Ovary (tissue), 9 donors: ENCODE data around the gene IRF2BP2. TPM values are rescaled to one million over a fixed set of nuclear protein-coding genes. Genes with fewer than 3 reads are reported as not detected.
A peak's percentile ranks its signal among the peaks of the same experiment; 100 is the strongest.

ENCODE experiments used
- DNase-seq, 5 donors: peaks; one replicate each; pipeline ENCODE4 v3.0.0-alpha.2; 2019 to 2020
- H3K27ac ChIP-seq, 2 donors: fragments of 200-600 bp; one replicate each; pipeline versions ENCODE4 v1.5.1 to v1.8.0; 2019 to 2022
- H3K27me3 ChIP-seq: fragments of 200-600 bp; one replicate; pipeline ENCODE4 v1.8.0; 2022
- H3K36me3 ChIP-seq: fragments of 200-600 bp; sonication (generic); one replicate; pipeline ENCODE4 v1.5.1; 2019
- H3K4me1 ChIP-seq: one replicate; pipeline ENCODE4 v1.8.1; 2013; ENCODE audit warnings: mild to moderate bottlenecking, moderate library complexity; ENCODE audit not compliant: insufficient read depth
- H3K4me3 ChIP-seq: fragments of 200-600 bp; sonication (generic); one replicate; pipeline ENCODE4 v1.5.1; 2017
- H3K9me3 ChIP-seq, 2 donors: fragments of 200-600 bp in 1 of 2; sonication (generic) in 1 of 2; one replicate each; pipeline versions ENCODE4 v1.5.1 to v1.8.1; 2013 to 2019; ENCODE audit warnings: mild to moderate bottlenecking in 1 of 2, moderate library complexity in 1 of 2
- CTCF ChIP-seq, 3 donors: fragments of 450-650 bp in 2 of 3; fragments of 200-600 bp in 1 of 3; IDR thresholded peaks; one replicate each; pipeline versions ENCODE4 v1.5.1 to v1.8.0; 2016 to 2022; ENCODE audit warnings: antibody characterized with exemption in 3 of 3, mild to moderate bottlenecking in 1 of 3
- EP300 ChIP-seq: sonication (generic); formaldehyde crosslinking; IDR thresholded peaks from one replicate; pipeline ENCODE4 v1.6.1; 2017; ENCODE audit warnings: antibody characterized with exemption
- POLR2A ChIP-seq: fragments of 450-650 bp; IDR thresholded peaks from one replicate; pipeline ENCODE4 v1.6.1; 2017; ENCODE audit warnings: antibody characterized with exemption, mild to moderate bottlenecking, moderate library complexity
- WGBS, 3 donors: extraction: QIAGEN DNeasy Blood & Tissue Kit in 1 of 3; methylation state at CpG; one replicate each; pipeline versions ENCODE4 v1.1.5 to v1.1.7; 2013 to 2017; 5-methylcytosine and 5-hydroxymethylcytosine counted together
- intact Hi-C, 4 donors: fragments of 100-400 bp; cut with DNase I; formaldehyde crosslinking; loops; one replicate each; pipeline versions ENCODE4 v1.11.0 to v1.15.1; 2022 to 2023
- polyA plus RNA-seq, 2 donors: library from polyadenylated mRNA; stranded (reverse); fragments of 200-250 nt in 1 of 2; fragments of 350-450 nt in 1 of 2; fragmentation: Illumina TruSeq in 1 of 2; extraction: RNeasy Lipid Tissue Mini Kit (QIAGEN cat#74804) in 1 of 2; gene quantifications; one replicate each; pipeline ENCODE4 v1.2.3, GENCODE V29; 2013 to 2014
- total RNA-seq, 7 donors: library from RNA; depleted of rRNA in 2 of 7; stranded (reverse); fragments of >200 nt in 2 of 7; fragmentation: NEBNext Ultra II Directional in 3 of 7; extraction: Animal tissue kit (Norgen Biotek cat#: 25700) in 3 of 7; gene quantifications; one replicate each; pipeline versions ENCODE4 v1.1.0 to v1.2.4, GENCODE V29; 2016 to 2023
- donor health status: DM: no; HTN: no; CAD: no; lungs with moderate emphysema.
- donor health status: DM: no; HTN: no; CAD: no.
- donor health status: Bipolar disorder and iron deficiency.
- donor health status: DM: yes; HTN: yes; CAD: no.
- donor health status: DM: no; HTN: no; CAD: no.
- donor health status: DM: yes; HTN: yes; CAD: no.

Gene IRF2BP2
- total and polyA plus RNA-seq, 9 donors, result 66.9 to 180 (median 110) TPM

- H3K9me3 ChIP-seq, result no peaks in the 10 kb centered on the region
- intact Hi-C loops, result no loop called here
- peaks cover 8% of the 10 kb centered on the region for H3K4me1 ChIP-seq
- H3K27ac ChIP-seq, result no peak overlapping the region
- TF ChIP-seq POLR2A, result no peak
- no peak for TF ChIP-seq EP300
- TF ChIP-seq CTCF (IDR thresholded peaks at IDR 0.05), result no peak
- DNase-seq, result no peak
- no peak overlapping the region for H3K4me3 ChIP-seq
- no peaks in the 10 kb centered on the region for H3K27me3 ChIP-seq
- H3K36me3 ChIP-seq, result no peaks in the 10 kb centered on the region
- WGBS, 3 donors, result 89 to 91% (median 90%) methylated on average over 16 of the region's 16 CpGs
Measured at GRCh38 chr1:234589064-234589800, 20.7 kb downstream of the IRF2BP2 start.

GRCh38 chr1:234588386-234588785, 21.6 kb downstream of the IRF2BP2 start:
- Histone ChIP-seq H3K36me3 (no peaks in the 10 kb centered on the region), H3K4me1 (peaks cover 12% of the 10 kb centered on the region), H3K9me3 (no peaks in the 10 kb centered on the region), H3K27ac (no peak overlapping the region), H3K4me3 (no peak overlapping the region), H3K27me3 (no peaks in the 10 kb centered on the region)
- intact Hi-C loops, result no loop called here
- TF ChIP-seq POLR2A (no peak), CTCF (IDR thresholded peaks at IDR 0.05) (no peak), EP300 (no peak)
- WGBS, 3 donors, result 46 to 63% (median 56%) methylated on average over 4 of the region's 4 CpGs
- DNase-seq, result no peak

- peak overlapping the region in 1 of 2 donors; percentile 19 for H3K27ac ChIP-seq
- H3K4me3 ChIP-seq, result no peak overlapping the region
- no peak for DNase-seq
- TF ChIP-seq CTCF (IDR thresholded peaks at IDR 0.05) (no peak), POLR2A (no peak), EP300 (no peak)
- H3K27me3 ChIP-seq, result no peaks in the 10 kb centered on the region
- WGBS, 3 donors, result 56 to 65% (median 61%) methylated on average over 12 of the region's 12 CpGs
- H3K36me3 ChIP-seq, result no peaks in the 10 kb centered on the region
- H3K9me3 ChIP-seq, result no peaks in the 10 kb centered on the region
- intact Hi-C loops, result no loop called here
- H3K4me1 ChIP-seq, result peaks cover 15% of the 10 kb centered on the region
Measured at GRCh38 chr1:234586892-234587485, 23.0 kb downstream of the IRF2BP2 start.

GRCh38 chr1:234586304-234586703, 23.7 kb downstream of the IRF2BP2 start:
- DNase-seq, result no peak
- H3K4me1 ChIP-seq, result peaks cover 15% of the 10 kb centered on the region
- intact Hi-C loops, result no loop called here

More at GRCh38 chr1:234586304-234586703, 23.7 kb downstream of the IRF2BP2 start:
- no peak for TF ChIP-seq EP300
- no peak for TF ChIP-seq CTCF (IDR thresholded peaks at IDR 0.05)
- Histone ChIP-seq H3K36me3 (no peaks in the 10 kb centered on the region), H3K4me3 (no peak overlapping the region), H3K27me3 (no peaks in the 10 kb centered on the region), H3K27ac (peak overlapping the region in 1 of 2 donors; percentile 19), H3K9me3 (no peaks in the 10 kb centered on the region)
- whole genome bisulfite sequencing, 3 donors, result 94 to 96% (median 95%) methylated on average over 5 of the region's 5 CpGs
